Esophagus squamous epithelium (tissue), 4 donors: ENCODE data around the gene SNRPA.

ENCODE experiments used
- POLR2A ChIP-seq, 4 donors: fragments of 450-650 bp; IDR thresholded peaks; one replicate each; pipeline ENCODE4 v1.6.1; 2017; ENCODE audit warnings: antibody characterized with exemption in 4 of 4, mild to moderate bottlenecking in 4 of 4, moderate library complexity in 3 of 4
- TF ChIP-seq, protein P1 (sequence below), 6 experiments: fragments of 450-650 bp in 4 of 6; fragments of 200-600 bp in 2 of 6; sonication (generic) in 2 of 6; IDR thresholded peaks; one replicate each; pipeline ENCODE4 v1.5.1; 2016 to 2019; ENCODE audit warnings: antibody characterized with exemption in 6 of 6, mild to moderate bottlenecking in 4 of 6, moderate library complexity in 4 of 6

DNA sequence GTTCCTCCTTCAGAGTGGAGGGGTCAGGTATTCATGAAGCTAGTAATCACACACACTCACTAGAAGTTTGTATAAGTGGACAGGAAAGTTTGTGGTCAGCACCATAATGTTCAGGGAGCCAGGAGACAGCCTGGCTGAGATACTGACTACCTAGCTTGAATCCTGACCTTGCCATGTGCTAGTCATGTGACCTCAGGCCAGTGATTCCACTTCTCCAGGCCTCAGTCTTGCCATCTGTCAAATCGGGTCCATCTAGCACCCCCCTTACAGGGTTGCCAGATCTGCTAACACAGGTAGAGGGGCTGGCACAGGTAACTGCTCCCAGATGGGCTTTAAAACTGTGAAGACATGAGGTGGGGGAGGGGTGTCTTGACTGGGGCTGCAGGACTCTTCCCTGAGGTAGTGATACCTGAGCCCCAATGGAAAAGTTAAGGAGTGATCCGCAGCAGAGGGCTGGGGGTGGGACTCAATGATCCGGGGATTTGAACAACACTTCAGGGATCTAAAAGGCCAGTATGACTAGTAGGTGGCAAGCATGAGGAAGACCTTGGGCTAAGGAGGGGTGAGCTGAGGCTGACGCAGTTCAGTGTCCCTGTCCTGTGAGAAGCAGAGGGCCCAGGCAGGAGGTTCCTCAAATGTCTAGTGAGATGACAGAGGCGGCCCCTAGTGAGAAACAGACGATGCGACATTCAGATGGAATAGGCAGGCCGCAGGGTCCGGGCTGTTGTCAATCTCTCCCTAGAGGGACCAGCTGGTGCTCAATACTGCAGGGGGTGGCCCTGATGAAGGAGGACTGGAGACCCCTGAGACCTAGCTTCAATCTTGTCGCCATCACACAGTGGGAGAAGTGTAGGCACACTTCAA is 9.2 kb upstream of the SNRPA start:
- TF ChIP-seq, protein P1, sequence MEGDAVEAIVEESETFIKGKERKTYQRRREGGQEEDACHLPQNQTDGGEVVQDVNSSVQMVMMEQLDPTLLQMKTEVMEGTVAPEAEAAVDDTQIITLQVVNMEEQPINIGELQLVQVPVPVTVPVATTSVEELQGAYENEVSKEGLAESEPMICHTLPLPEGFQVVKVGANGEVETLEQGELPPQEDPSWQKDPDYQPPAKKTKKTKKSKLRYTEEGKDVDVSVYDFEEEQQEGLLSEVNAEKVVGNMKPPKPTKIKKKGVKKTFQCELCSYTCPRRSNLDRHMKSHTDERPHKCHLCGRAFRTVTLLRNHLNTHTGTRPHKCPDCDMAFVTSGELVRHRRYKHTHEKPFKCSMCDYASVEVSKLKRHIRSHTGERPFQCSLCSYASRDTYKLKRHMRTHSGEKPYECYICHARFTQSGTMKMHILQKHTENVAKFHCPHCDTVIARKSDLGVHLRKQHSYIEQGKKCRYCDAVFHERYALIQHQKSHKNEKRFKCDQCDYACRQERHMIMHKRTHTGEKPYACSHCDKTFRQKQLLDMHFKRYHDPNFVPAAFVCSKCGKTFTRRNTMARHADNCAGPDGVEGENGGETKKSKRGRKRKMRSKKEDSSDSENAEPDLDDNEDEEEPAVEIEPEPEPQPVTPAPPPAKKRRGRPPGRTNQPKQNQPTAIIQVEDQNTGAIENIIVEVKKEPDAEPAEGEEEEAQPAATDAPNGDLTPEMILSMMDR (IDR thresholded peaks at IDR 0.05), result no peak
- no peak for TF ChIP-seq POLR2A (IDR thresholded peaks at IDR 0.05)
